ENCODE results near the gene GALR2.
"Not testable (repeated sequence)": the region's sequence is repeated elsewhere in the genome, so short reads cannot be mapped to it uniquely, and the experiment has no call there.

Gene GALR2

GRCh38 chr17:76071531-76072147, 2.9 kb upstream of the GALR2 start:
- Histone ChIP-seq H3K4me1 (peaks cover 43% of the 10 kb centered on the region), H3K27me3 (peaks cover 34% of the 10 kb centered on the region), H3K27ac (peak overlapping the region; percentile 90), H4K20me1 (peaks cover 66% of the 10 kb centered on the region), H3K9me3 (no peaks in the 10 kb centered on the region), H3K4me2 (peak overlapping the region; percentile 83), H3K4me3 (peak overlapping the region; percentile 97), H3K9ac (peak overlapping the region; percentile 96), H3K36me3 (peaks cover 40% of the 10 kb centered on the region)
- TF ChIP-seq Cebpa-rat (IDR thresholded peaks at IDR 0.05): no peak

DNA sequence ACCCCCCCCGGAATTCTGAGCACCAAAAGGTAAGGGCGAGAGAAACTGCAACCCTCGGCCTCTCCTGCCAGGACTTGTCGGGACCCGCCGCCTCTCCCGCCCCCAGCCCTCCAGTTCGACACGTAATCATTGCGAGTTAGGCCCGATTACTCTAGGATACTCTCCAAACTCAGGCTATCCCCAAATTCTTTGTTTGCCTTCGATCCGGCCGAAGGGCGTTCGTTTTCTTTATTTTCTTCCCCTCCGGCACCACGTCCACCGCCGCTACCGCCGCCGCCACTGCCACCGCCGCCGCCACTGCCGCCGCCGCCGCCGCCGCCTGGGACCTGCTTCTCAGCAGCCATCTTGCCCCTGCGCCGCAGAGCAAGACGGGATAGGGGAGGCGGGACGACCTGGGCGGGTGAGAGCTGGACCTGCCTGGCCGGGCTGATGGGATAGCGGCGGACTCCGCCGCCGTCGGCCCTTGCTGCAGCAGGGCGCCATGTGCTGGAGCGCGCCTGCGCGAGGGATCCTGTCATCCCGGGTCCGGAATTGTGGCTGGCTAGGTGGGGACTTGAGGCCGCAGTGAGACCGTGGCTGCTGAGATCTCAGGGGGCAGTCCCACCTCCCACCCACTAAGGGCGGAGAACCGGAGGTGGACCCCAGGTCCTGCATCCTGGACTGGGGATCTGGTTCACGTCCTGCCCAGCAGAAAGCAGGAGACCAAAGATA, 2.3 kb upstream of the GALR2 start, which contains the start of gene SRP68:
TSS of gene SRP68 (minus strand) at position 370 of the 711 bp plus-strand sequence. CDS start at position 344, 26 bp downstream.
- Histone ChIP-seq H3K9ac (peak within 1 kb of the TSS; percentile 96), H4K20me1 (peaks cover 70% of the 10 kb centered on the region), H3K9me3 (no peaks in the 10 kb centered on the region), H3K27me3 (peaks cover 41% of the 10 kb centered on the region), H3K4me1 (peaks cover 50% of the 10 kb centered on the region), H3K4me3 (peak within 1 kb of the TSS; percentile 97), H3K4me2 (peak within 1 kb of the TSS; percentile 83), H3K27ac (peak within 1 kb of the TSS; percentile 90), H3K36me3 (peaks cover 33% of the 10 kb centered on the region)
- TF ChIP-seq Cebpa-rat (IDR thresholded peaks at IDR 0.05): no peak

DNA sequence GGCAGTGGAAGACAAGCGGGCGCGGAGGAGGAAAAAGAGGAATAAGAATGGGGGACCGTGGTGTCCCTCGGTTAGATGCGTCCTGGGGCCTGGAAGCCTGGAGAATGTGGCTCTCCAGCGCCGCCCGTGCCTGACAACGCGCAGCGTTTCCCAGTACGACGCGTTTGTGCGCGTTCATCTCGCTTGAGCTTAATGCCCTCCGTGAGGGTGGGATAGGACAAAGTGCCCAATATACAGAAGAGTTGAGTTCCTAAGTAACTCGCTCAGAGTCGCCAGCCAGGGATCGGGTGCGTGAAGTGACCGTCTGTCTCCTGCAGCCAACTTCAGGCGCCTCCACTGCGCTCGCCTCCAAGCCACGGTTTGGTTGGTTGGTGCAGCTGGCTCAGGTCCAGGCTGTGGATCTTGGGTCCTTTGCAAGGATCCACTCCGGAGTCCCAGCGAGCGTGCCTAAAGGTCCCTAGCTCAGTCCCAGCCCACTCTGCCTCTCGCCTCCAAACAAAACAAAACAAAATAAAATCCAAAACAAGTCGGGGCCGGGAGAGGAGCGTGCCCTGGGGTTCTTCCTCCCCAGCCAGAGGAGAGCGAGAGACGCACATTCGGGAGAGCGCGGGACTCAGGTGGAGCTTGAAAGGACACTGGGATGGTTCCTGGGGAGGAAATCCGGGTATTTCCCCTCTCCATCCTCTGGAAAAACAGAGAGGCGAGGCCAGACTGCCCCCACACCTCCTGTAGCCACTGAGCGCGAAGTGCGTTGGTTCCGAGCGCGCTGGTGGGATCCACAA, 974 bp downstream of the GALR2 start:
- H4K20me1 ChIP-seq: peaks cover 55% of the 10 kb centered on the region
- peaks cover 80% of the 10 kb centered on the region for H3K4me1 ChIP-seq
- no peak for TF ChIP-seq Cebpa-rat (IDR thresholded peaks at IDR 0.05)
- H3K4me2 ChIP-seq: peak overlapping the region; percentile 86
- no peak overlapping the region for H3K27ac ChIP-seq
- peak overlapping the region; percentile 55; the same call in 1 of the 2 replicates for H3K4me3 ChIP-seq
- H3K36me3 ChIP-seq: 0 out of 2 replicates have a peak, but pooled peaks cover 1% of the 10 kb centered on the region
- peaks cover 72% of the 10 kb centered on the region for H3K27me3 ChIP-seq
- no peaks in the 10 kb centered on the region for H3K9me3 ChIP-seq
- H3K9ac ChIP-seq: no peak overlapping the region

GRCh38 chr17:76076146-76076764, 1.7 kb downstream of the GALR2 start:
- Histone ChIP-seq H3K36me3 (no peaks in the 10 kb centered on the region), H3K27ac (no peak overlapping the region), H3K9ac (no peak overlapping the region), H3K4me1 (peaks cover 75% of the 10 kb centered on the region), H3K4me2 (peak overlapping the region; percentile 86), H4K20me1 (peaks cover 48% of the 10 kb centered on the region), H3K4me3 (peak overlapping the region; percentile 55), H3K27me3 (peaks cover 72% of the 10 kb centered on the region), H3K9me3 (no peaks in the 10 kb centered on the region)
- TF ChIP-seq Cebpa-rat (IDR thresholded peaks at IDR 0.05): no peak

GRCh38 chr17:76076765-76077583, 2.4 kb downstream of the GALR2 start:
- H3K9me3 ChIP-seq: no peaks in the 10 kb centered on the region
- peaks cover 41% of the 10 kb centered on the region for H4K20me1 ChIP-seq
- H3K9ac ChIP-seq: no peak overlapping the region
- peaks cover 3% of the 10 kb centered on the region; the same call in 1 of the 2 replicates for H3K36me3 ChIP-seq
- H3K4me2 ChIP-seq: peak overlapping the region; percentile 86
- no peak overlapping the region for H3K27ac ChIP-seq
- no peak for TF ChIP-seq Cebpa-rat (IDR thresholded peaks at IDR 0.05)
- peaks cover 72% of the 10 kb centered on the region for H3K27me3 ChIP-seq
- H3K4me3 ChIP-seq: peak overlapping the region; percentile 55
- H3K4me1 ChIP-seq: peaks cover 70% of the 10 kb centered on the region

DNA sequence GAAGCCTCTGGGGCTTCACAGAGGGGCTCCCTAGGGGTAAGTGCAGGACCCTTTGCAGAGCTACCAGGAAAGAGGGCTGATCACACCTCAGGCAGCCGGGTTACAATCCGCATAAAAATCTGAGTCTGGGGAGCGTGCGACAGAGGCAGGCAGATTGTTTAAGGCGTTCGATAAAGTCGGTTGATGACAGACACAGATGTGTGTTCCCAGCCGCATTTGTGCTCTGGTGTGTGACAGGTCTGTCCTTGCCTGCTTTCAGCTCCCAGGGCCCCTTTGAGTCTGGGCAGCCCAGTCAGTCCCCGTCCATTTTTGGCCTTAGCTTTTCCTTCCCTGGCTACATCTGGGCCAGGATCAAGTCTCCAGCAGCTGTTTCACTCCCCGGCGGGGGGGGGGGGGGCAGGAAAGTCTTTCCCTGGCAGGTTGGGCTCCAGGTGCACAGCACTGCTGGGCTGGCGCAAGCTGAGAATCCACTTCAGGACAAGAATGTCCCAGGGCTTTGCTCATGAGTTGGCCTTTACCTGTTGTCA, 3.1 kb downstream of the GALR2 start:
- Histone ChIP-seq H3K4me2 (peak overlapping the region; percentile 86), H3K4me3 (peak overlapping the region; percentile 55), H3K4me1 (peaks cover 68% of the 10 kb centered on the region), H3K9ac (no peak overlapping the region), H3K36me3 (peaks cover 10% of the 10 kb centered on the region), H3K27ac (no peak overlapping the region), H3K9me3 (no peaks in the 10 kb centered on the region), H3K27me3 (peaks cover 72% of the 10 kb centered on the region), H4K20me1 (peaks cover 40% of the 10 kb centered on the region)
- no peak for TF ChIP-seq Cebpa-rat (IDR thresholded peaks at IDR 0.05)

GRCh38 chr17:76078370-76078769, 3.8 kb downstream of the GALR2 start:
- Histone ChIP-seq H3K27me3 (peaks cover 70% of the 10 kb centered on the region), H4K20me1 (peaks cover 40% of the 10 kb centered on the region), H3K36me3 (peaks cover 17% of the 10 kb centered on the region), H3K4me1 (peaks cover 62% of the 10 kb centered on the region)
- H3K9me3 ChIP-seq, H3K4me2 ChIP-seq, H3K27ac ChIP-seq, H3K4me3 ChIP-seq, H3K9ac ChIP-seq: not testable (repeated sequence)

DNA sequence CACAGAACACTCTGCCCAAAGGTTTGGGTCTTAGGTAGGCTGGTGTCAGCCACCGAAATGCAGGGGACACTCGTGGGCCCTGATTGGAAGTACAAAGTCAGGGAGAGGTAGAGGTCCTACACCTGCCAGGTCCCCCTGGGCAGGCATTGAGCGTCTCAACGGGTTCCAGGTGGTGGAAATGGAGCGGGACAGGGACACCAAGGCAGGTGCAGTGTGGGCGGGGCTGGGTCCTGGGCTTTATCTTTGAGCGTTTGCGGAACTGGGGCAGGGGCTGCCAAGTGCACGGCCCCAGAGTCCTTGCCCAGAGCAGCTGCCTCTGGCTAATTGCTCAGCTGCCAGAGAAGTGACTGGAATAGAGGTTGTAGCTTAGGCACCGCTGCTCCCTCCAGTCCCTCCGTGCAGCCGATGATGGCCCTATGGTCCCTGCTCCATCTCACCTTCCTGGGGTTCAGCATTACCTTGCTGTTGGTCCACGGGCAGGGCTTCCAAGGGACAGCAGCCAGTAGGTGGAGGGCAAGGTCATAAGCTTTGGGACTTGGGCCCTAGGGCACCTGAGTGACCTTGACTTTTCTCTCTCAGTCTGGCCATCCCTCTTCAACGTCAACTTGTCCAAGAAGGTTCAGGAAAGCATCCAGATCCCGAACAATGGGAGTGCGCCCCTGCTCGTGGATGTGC, 4.4 kb downstream of the GALR2 start, which contains the start of gene ZACN:
TSS of gene ZACN (plus strand) at position 323 of the 675 bp plus-strand sequence. CDS start at position 406, 83 bp downstream.
- Histone ChIP-seq H3K27me3 (peaks cover 64% of the 10 kb centered on the region), H3K27ac (no peak within 1 kb of the TSS), H3K9ac (no peak within 1 kb of the TSS), H3K9me3 (no peaks in the 10 kb centered on the region), H3K4me3 (no peak within 1 kb of the TSS), H4K20me1 (peaks cover 40% of the 10 kb centered on the region), H3K36me3 (peaks cover 23% of the 10 kb centered on the region), H3K4me1 (peaks cover 62% of the 10 kb centered on the region), H3K4me2 (peak within 1 kb of the TSS; percentile 86)
- no peak for TF ChIP-seq Cebpa-rat (IDR thresholded peaks at IDR 0.05)

All from BLaER1 (cell line).